ENCODE data around the gene PLTP.

- TF ChIP-seq EGR1 (IDR thresholded peaks at IDR 0.05) (no peak), CREB1 (IDR thresholded peaks at IDR 0.05; ENCODE audit: low read depth) (no peak)
Observed at GRCh38 chr20:45910670-45911485, 1.1 kb downstream of the PLTP start.
